OCI-LY3 (cell line): ENCODE results near the gene GPR160.

Experiments used
- H2AFZ ChIP-seq: fragments of 200-600, 300-600 bp; shearing (Covaris generic); 2 replicates; pipeline ENCODE4 v1.6.0; 2014; ENCODE audit warnings: antibody characterized with exemption, low read depth, low read length
- H3K27ac ChIP-seq: fragments of 200-600, 300-600 bp; sonication (generic); 2 replicates; pipeline ENCODE4 v1.5.1; 2014; ENCODE audit warnings: mild to moderate bottlenecking, low read length, moderate library complexity, mixed read lengths
- H3K27me3 ChIP-seq: fragments of 200-600, 300-600 bp; sonication (generic); 2 replicates; pipeline ENCODE4 v1.6.1; 2014; ENCODE audit warnings: low read depth, low read length, mixed read lengths
- H3K36me3 ChIP-seq: fragments of 200-600, 300-600 bp; sonication (generic); replicated peaks from 2 replicates; pipeline ENCODE3; 2014; ENCODE audit warnings: low read depth, low read length, mixed read lengths
- H3K4me1 ChIP-seq: fragments of 300-600, 200-600 bp; sonication (generic); 2 replicates; pipeline ENCODE4 v1.6.1; 2014; ENCODE audit warnings: low read length, mixed read lengths
- H3K4me2 ChIP-seq: fragments of 200-600, 300-600 bp; sonication (generic); 2 replicates; pipeline ENCODE4 v1.6.1; 2014; ENCODE audit warnings: low read length, mixed read lengths
- H3K4me3 ChIP-seq: fragments of 300-600, 200-600 bp; sonication (generic); 2 replicates; pipeline ENCODE4 v1.5.1; 2014; ENCODE audit warnings: antibody characterized with exemption, mild to moderate bottlenecking, low read length, moderate library complexity
- H3K79me2 ChIP-seq: fragments of 300-600, 200-600 bp; shearing (Covaris generic); 2 replicates; pipeline ENCODE4 v1.6.1; 2014; ENCODE audit warnings: mild to moderate bottlenecking, low read length, mixed read lengths
- H3K9ac ChIP-seq: fragments of 300-600, 200-600 bp; shearing (Covaris generic); 2 replicates; pipeline ENCODE4 v1.6.0; 2014; ENCODE audit warnings: mild to moderate bottlenecking, low read length, moderate library complexity
- H3K9me3 ChIP-seq: fragments of 200-600, 300-600 bp; shearing (Covaris generic); 2 replicates; pipeline ENCODE4 v1.6.1; 2014; ENCODE audit warnings: low read length, mixed read lengths; ENCODE audit not compliant: insufficient read depth
- H4K20me1 ChIP-seq: fragments of 200-600, 300-600 bp; sonication (generic); 2 replicates; pipeline ENCODE4 v1.6.1; 2016; ENCODE audit warnings: low read length, mixed read lengths; ENCODE audit not compliant: insufficient read depth
- CTCF ChIP-seq: fragments of 200-600, 300-600 bp; sonication (generic); IDR thresholded peaks from 2 replicates; pipeline ENCODE4 v1.5.1; 2014; ENCODE audit warnings: antibody characterized with exemption, low read length, low read depth
- EZH2phosphoT487 ChIP-seq: fragments of 200-600 bp; shearing (Covaris generic); IDR thresholded peaks from 2 replicates; pipeline ENCODE4 v1.6.1; 2018; ENCODE audit warnings: antibody characterized with exemption, mixed run types, low read depth

Gene GPR160

GRCh38 chr3:170063691-170064090 is 25.9 kb downstream of the GPR160 start:
- Histone ChIP-seq H3K27ac (no peak overlapping the region), H3K4me1 (peaks cover 5% of the 10 kb centered on the region; the same call in 1 of the 2 replicates), H3K4me2 (peak overlapping the region; percentile 0; the same call in 1 of the 2 replicates), H3K4me3 (no peak overlapping the region), H3K9me3 (no peaks in the 10 kb centered on the region), H3K9ac (no peak overlapping the region), H4K20me1 (no peaks in the 10 kb centered on the region), H3K27me3 (peaks cover 49% of the 10 kb centered on the region), H3K36me3 (no peaks in the 10 kb centered on the region), H3K79me2 (no peaks in the 10 kb centered on the region), H2AFZ (no peak overlapping the region)
- TF ChIP-seq CTCF (no peak), EZH2phosphoT487 (no peak)

- H3K9me3 ChIP-seq, result no peaks in the 10 kb centered on the region
- no peak overlapping the region for H3K9ac ChIP-seq
- H3K4me3 ChIP-seq, result no peak overlapping the region
- H3K79me2 ChIP-seq, result no peaks in the 10 kb centered on the region
- no peak for TF ChIP-seq EZH2phosphoT487
- no peak for TF ChIP-seq CTCF
- peaks cover 46% of the 10 kb centered on the region for H3K27me3 ChIP-seq
- H3K4me1 ChIP-seq, result peaks cover 5% of the 10 kb centered on the region; the same call in 1 of the 2 replicates
- H3K27ac ChIP-seq, result no peak overlapping the region
- H2AFZ ChIP-seq, result no peak overlapping the region
- H3K36me3 ChIP-seq, result no peaks in the 10 kb centered on the region
- no peak overlapping the region for H3K4me2 ChIP-seq
- no peaks in the 10 kb centered on the region for H4K20me1 ChIP-seq
Measured at GRCh38 chr3:170064108-170064507, 26.3 kb downstream of the GPR160 start.

GRCh38 chr3:170075441-170076091 is 37.8 kb downstream of the GPR160 start:
- TF ChIP-seq CTCF (no peak), EZH2phosphoT487 (no peak)
- Histone ChIP-seq H3K36me3 (peaks cover 13% of the 10 kb centered on the region), H3K27me3 (no peaks in the 10 kb centered on the region), H3K9me3 (no peaks in the 10 kb centered on the region), H3K79me2 (no peaks in the 10 kb centered on the region), H3K9ac (no peak overlapping the region), H2AFZ (no peak overlapping the region), H3K27ac (no peak overlapping the region), H3K4me3 (no peak overlapping the region), H4K20me1 (no peaks in the 10 kb centered on the region), H3K4me2 (no peak overlapping the region), H3K4me1 (no peaks in the 10 kb centered on the region)

GRCh38 chr3:170076715-170077238 is 39.0 kb downstream of the GPR160 start:
- H3K4me2 ChIP-seq, result no peak overlapping the region
- no peak overlapping the region for H3K9ac ChIP-seq
- no peak for TF ChIP-seq CTCF
- no peak for TF ChIP-seq EZH2phosphoT487
- H3K27ac ChIP-seq, result no peak overlapping the region
- peaks cover 10% of the 10 kb centered on the region for H3K36me3 ChIP-seq
- no peaks in the 10 kb centered on the region for H3K27me3 ChIP-seq
- no peak overlapping the region for H2AFZ ChIP-seq
- no peaks in the 10 kb centered on the region for H3K9me3 ChIP-seq
- no peaks in the 10 kb centered on the region for H3K4me1 ChIP-seq
- H4K20me1 ChIP-seq, result no peaks in the 10 kb centered on the region
- no peaks in the 10 kb centered on the region for H3K79me2 ChIP-seq
- no peak overlapping the region for H3K4me3 ChIP-seq
